ENCODE measurements around the gene OR9A2. TPM values are rescaled to one million over a fixed set of nuclear protein-coding genes. Genes with fewer than 3 reads are reported as not detected.
A peak's percentile ranks its signal among the peaks of the same experiment; 100 is the strongest.

Gene OR9A2
- total RNA-seq, 4 donors from 2014 or later = 0.44 to 0.78 TPM; not detected in 2

- H3K4me3 ChIP-seq = no peak overlapping the region
- TF ChIP-seq POLR2A (IDR thresholded peaks at IDR 0.05) (no peak), EP300 (IDR thresholded peaks at IDR 0.05) (no peak), CTCF (IDR thresholded peaks at IDR 0.05) (no peak)
- H3K27ac ChIP-seq = no peak overlapping the region
- H3K4me1 ChIP-seq = peaks cover 0 to 7% (median 0%) of the 10 kb centered on the region in 4 donors
- no peak for DNase-seq (ENCODE audit: low spot score in 2 of 2)
- no peaks in the 10 kb centered on the region for H3K36me3 ChIP-seq
- no peaks in the 10 kb centered on the region for H3K27me3 ChIP-seq
- no peaks in the 10 kb centered on the region for H3K9me3 ChIP-seq
Observed at GRCh38 chr7:143048827-143049226, 21.9 kb upstream of the OR9A2 start.

- whole genome bisulfite sequencing, 2 donors = 68 to 73% methylated on average over 2 of the region's 2 CpGs
- peaks cover 0 to 18% (median 0%) of the 10 kb centered on the region in 4 donors for H3K4me1 ChIP-seq
Observed at GRCh38 chr7:143047326-143047725, 20.4 kb upstream of the OR9A2 start.

GRCh38 chr7:143046426-143046851 lies 19.5 kb upstream of the OR9A2 start:
- H3K27me3 ChIP-seq = no peaks in the 10 kb centered on the region
- DNase-seq (ENCODE audit: low spot score in 2 of 2) = no peak
- H3K4me1 ChIP-seq = peaks cover 0 to 18% (median 0%) of the 10 kb centered on the region in 4 donors
- TF ChIP-seq EP300 (IDR thresholded peaks at IDR 0.05) (no peak), POLR2A (IDR thresholded peaks at IDR 0.05) (no peak), CTCF (IDR thresholded peaks at IDR 0.05) (no peak)
- WGBS, 2 donors = 35 to 38% methylated on average over 3 of the region's 3 CpGs
- H3K27ac ChIP-seq = no peak overlapping the region
- no peaks in the 10 kb centered on the region for H3K9me3 ChIP-seq
- H3K36me3 ChIP-seq = no peaks in the 10 kb centered on the region
- no peak overlapping the region for H3K4me3 ChIP-seq

More at GRCh38 chr7:143047326-143047725, 20.4 kb upstream of the OR9A2 start:
- H3K36me3 ChIP-seq = no peaks in the 10 kb centered on the region
- no peak overlapping the region for H3K4me3 ChIP-seq
- no peaks in the 10 kb centered on the region for H3K27me3 ChIP-seq
- no peak overlapping the region for H3K27ac ChIP-seq
- TF ChIP-seq EP300 (IDR thresholded peaks at IDR 0.05) (no peak), CTCF (IDR thresholded peaks at IDR 0.05) (no peak), POLR2A (IDR thresholded peaks at IDR 0.05) (no peak)
- no peak for DNase-seq (ENCODE audit: low spot score in 2 of 2)
- no peaks in the 10 kb centered on the region for H3K9me3 ChIP-seq

- peaks cover 0 to 14% (median 0%) of the 10 kb centered on the region in 4 donors for H3K4me1 ChIP-seq
Observed at GRCh38 chr7:143043391-143043790, 16.5 kb upstream of the OR9A2 start.

GRCh38 chr7:143042790-143043271 lies 15.9 kb upstream of the OR9A2 start:
- 46 to 50% methylated on average over 6 of the region's 6 CpGs for WGBS, 2 donors
- peak overlapping the region in 1 of 4 donors; percentile 19 for H3K27ac ChIP-seq
- no peaks in the 10 kb centered on the region for H3K27me3 ChIP-seq
- no peak for TF ChIP-seq CTCF (IDR thresholded peaks at IDR 0.05)
- TF ChIP-seq POLR2A (IDR thresholded peaks at IDR 0.05) = no peak
- TF ChIP-seq EP300 (IDR thresholded peaks at IDR 0.05) = no peak
- H3K4me1 ChIP-seq = peaks cover 0 to 14% (median 0%) of the 10 kb centered on the region in 4 donors
- no peaks in the 10 kb centered on the region for H3K36me3 ChIP-seq
- H3K4me3 ChIP-seq = no peak overlapping the region
- no peaks in the 10 kb centered on the region for H3K9me3 ChIP-seq
- no peak for DNase-seq (ENCODE audit: low spot score in 2 of 2)

More at GRCh38 chr7:143043391-143043790, 16.5 kb upstream of the OR9A2 start:
- Histone ChIP-seq H3K4me3 (no peak overlapping the region), H3K27ac (no peak overlapping the region), H3K9me3 (no peaks in the 10 kb centered on the region), H3K36me3 (no peaks in the 10 kb centered on the region), H3K27me3 (no peaks in the 10 kb centered on the region)
- WGBS, 2 donors = 21 to 44% methylated on average over 2 of the region's 2 CpGs
- DNase-seq (ENCODE audit: low spot score in 2 of 2) = no peak
- no peak for TF ChIP-seq POLR2A (IDR thresholded peaks at IDR 0.05)
- TF ChIP-seq EP300 (IDR thresholded peaks at IDR 0.05) = no peak
- TF ChIP-seq CTCF (IDR thresholded peaks at IDR 0.05) = no peak
